H1 (cell line): ENCODE results near the gene ZMYND10. TPM values are rescaled to one million over a fixed set of nuclear protein-coding genes. Genes with fewer than 3 reads are reported as not detected.

Source experiments
- CTCF ChIA-PET: fragments of 300-600 bp; sonication (Branson Sonifier 250); formaldehyde crosslinking; loops from one replicate; lab custom pipeline; 2021; ENCODE audit not compliant: partially characterized antibody; lab: Charles Lee
- POLR2A ChIA-PET: fragments of 300-600 bp; sonication (Branson Sonifier 250); formaldehyde crosslinking; loops from one replicate; lab custom pipeline; 2021; ENCODE audit warnings: inconsistent platforms; ENCODE audit not compliant: partially characterized antibody; lab: Charles Lee
- DNase-seq, 2 experiments: peaks; one replicate each; pipeline versions ENCODE4 v3.0.0 to v3.0.0-alpha.2; 2010 to 2022; ENCODE audit warnings: low spot score in 2 of 2, low read depth in 1 of 2, mixed read lengths in 1 of 2
- FAIRE-seq: peaks from 2 replicates; lab custom pipeline; 2011; peaks lifted over from hg19 to GRCh38; lab: Jason Lieb, UNC
- H2AFZ ChIP-seq: 2 replicates; pipeline ENCODE4 v1.8.1; 2012; ENCODE audit warnings: low read length, inconsistent platforms
- H2AK5ac ChIP-seq: 2 replicates; pipeline ENCODE4 v1.6.1; 2013; ENCODE audit warnings: low read depth, low read length
- H2BK120ac ChIP-seq: replicated peaks from 2 replicates; pipeline ENCODE3; 2013; ENCODE audit warnings: low read depth, low read length, inconsistent platforms
- H2BK12ac ChIP-seq: 2 replicates; pipeline ENCODE4 v1.6.1; 2013; ENCODE audit warnings: low read depth, low read length
- H2BK15ac ChIP-seq: 2 replicates; pipeline ENCODE4 v1.6.1; 2013; ENCODE audit warnings: low read length
- H2BK20ac ChIP-seq: 2 replicates; pipeline ENCODE4 v1.6.1; 2013; ENCODE audit warnings: low read length
- H2BK5ac ChIP-seq: 2 replicates; pipeline ENCODE4 v1.6.1; 2013; ENCODE audit warnings: low read depth, low read length
- H3K14ac ChIP-seq: 2 replicates; pipeline ENCODE4 v1.6.1; 2013; ENCODE audit warnings: inconsistent platforms; ENCODE audit not compliant: insufficient read length
- H3K18ac ChIP-seq: 2 replicates; pipeline ENCODE4 v1.6.1; 2013; ENCODE audit warnings: low read length; ENCODE audit errors: extremely low read depth
- H3K23ac ChIP-seq: 2 replicates; pipeline ENCODE4 v1.6.1; 2013; ENCODE audit warnings: inconsistent platforms; ENCODE audit not compliant: insufficient read length
- H3K23me2 ChIP-seq: 2 replicates; pipeline ENCODE4 v1.6.1; 2013; ENCODE audit warnings: low read depth, low read length
- H3K27ac ChIP-seq: 2 replicates; pipeline ENCODE4 v1.6.1; 2011; ENCODE audit warnings: low read depth, low read length, inconsistent platforms
- H3K27me3 ChIP-seq, 4 experiments: replicated peaks in 1 of 4; 1 replicate in 1 of 4; 2 replicates in 3 of 4; pipeline versions ENCODE4 v1.6.1 to v1.8.1; 2011 to 2013; ENCODE audit warnings: low read length in 3 of 4, mild to moderate bottlenecking in 3 of 4, inconsistent platforms in 2 of 4, mixed read lengths in 2 of 4, moderate library complexity in 1 of 4; ENCODE audit not compliant: control insufficient read depth in 3 of 4, insufficient read depth in 3 of 4; ENCODE audit errors: extremely low read depth in 1 of 4
- H3K36me3 ChIP-seq, 4 experiments: 2 replicates each; pipeline versions ENCODE4 v1.6.1 to v1.8.1; 2011 to 2013; ENCODE audit warnings: mild to moderate bottlenecking in 4 of 4, low read length in 3 of 4, moderate library complexity in 2 of 4, control low read depth in 1 of 4, inconsistent platforms in 1 of 4; ENCODE audit not compliant: insufficient read depth in 4 of 4, control insufficient read depth in 2 of 4
- H3K4ac ChIP-seq: replicated peaks from 2 replicates; pipeline ENCODE3; 2013; ENCODE audit warnings: low read length, low read depth, mixed read lengths, inconsistent platforms; ENCODE audit not compliant: insufficient read length
- H3K4me1 ChIP-seq, 4 experiments: replicated peaks in 1 of 4; 1 replicate in 1 of 4; 2 replicates in 3 of 4; pipeline versions ENCODE4 v1.6.1 to v1.8.1; 2011 to 2013; ENCODE audit warnings: low read length in 3 of 4, inconsistent platforms in 2 of 4, mixed read lengths in 1 of 4; ENCODE audit not compliant: insufficient read depth in 4 of 4, control insufficient read depth in 3 of 4
- H3K4me2 ChIP-seq, 2 experiments: 2 replicates each; pipeline versions ENCODE4 v1.6.1 to v1.8.1; 2011 to 2013; ENCODE audit warnings: low read depth in 2 of 2, low read length in 2 of 2, control low read depth in 1 of 2, inconsistent platforms in 1 of 2, mild to moderate bottlenecking in 1 of 2; ENCODE audit not compliant: insufficient read depth in 1 of 2
- H3K4me3 ChIP-seq, 4 experiments: fragments of 200-600, 300-600 bp in 1 of 4; sonication (generic), shearing (Covaris generic), sonication (Bioruptor Twin) in 1 of 4; 2 replicates each; pipeline versions ENCODE4 v1.5.1 to v1.8.1; 2011 to 2016; ENCODE audit warnings: low read length in 4 of 4, low read depth in 3 of 4, control low read depth in 2 of 4, inconsistent platforms in 2 of 4, mild to moderate bottlenecking in 2 of 4, mixed read lengths in 1 of 4, moderate library complexity in 1 of 4; ENCODE audit not compliant: insufficient read depth in 2 of 4; ENCODE audit errors: extremely low read depth in 1 of 4
- H3K56ac ChIP-seq: replicated peaks from 2 replicates; pipeline ENCODE3; 2013; ENCODE audit warnings: low read depth, mild to moderate bottlenecking, mixed read lengths, low read length, inconsistent platforms; ENCODE audit not compliant: insufficient read length
- H3K79me1 ChIP-seq: 2 replicates; pipeline ENCODE4 v1.6.1; 2013; ENCODE audit warnings: low read depth, low read length, control low read depth
- H3K79me2 ChIP-seq, 2 experiments: 2 replicates each; pipeline versions ENCODE4 v1.6.1 to v1.8.1; 2012 to 2013; ENCODE audit warnings: low read length in 2 of 2, mild to moderate bottlenecking in 2 of 2, inconsistent platforms in 1 of 2; ENCODE audit not compliant: insufficient read depth in 2 of 2, control insufficient read depth in 1 of 2
- H3K9ac ChIP-seq, 4 experiments: replicated peaks in 1 of 4; 1 replicate in 1 of 4; 2 replicates in 3 of 4; pipeline versions ENCODE4 v1.6.1 to v1.8.1; 2011 to 2013; ENCODE audit warnings: low read depth in 3 of 4, low read length in 3 of 4, control low read depth in 2 of 4, mild to moderate bottlenecking in 2 of 4, moderate library complexity in 2 of 4, inconsistent platforms in 1 of 4; ENCODE audit errors: extremely low read depth in 1 of 4
- H3K9me3 ChIP-seq, 2 experiments: 2 replicates each; pipeline versions ENCODE4 v1.6.1 to v1.8.1; 2012 to 2013; ENCODE audit warnings: mild to moderate bottlenecking in 2 of 2, moderate library complexity in 2 of 2, control low read depth in 1 of 2, inconsistent platforms in 1 of 2, low read depth in 1 of 2, low read length in 1 of 2, mixed read lengths in 1 of 2; ENCODE audit not compliant: insufficient read depth in 2 of 2
- H4K20me1 ChIP-seq, 2 experiments: replicated peaks in 1 of 2; 2 replicates each; pipeline versions ENCODE3 to v1.8.1; 2011 to 2013; ENCODE audit warnings: inconsistent platforms in 2 of 2, low read length in 2 of 2, mild to moderate bottlenecking in 1 of 2; ENCODE audit not compliant: insufficient read depth in 2 of 2, control insufficient read depth in 1 of 2
- H4K5ac ChIP-seq: 2 replicates; pipeline ENCODE4 v1.6.1; 2013; ENCODE audit warnings: low read length, low read depth, mixed read lengths, inconsistent platforms; ENCODE audit not compliant: insufficient read length
- H4K8ac ChIP-seq: 2 replicates; pipeline ENCODE4 v1.8.0; 2013; ENCODE audit warnings: mild to moderate bottlenecking, moderate library complexity, low read length, inconsistent platforms; ENCODE audit not compliant: insufficient read depth; ENCODE audit errors: extremely low read depth
- H4K91ac ChIP-seq: replicated peaks from 2 replicates; pipeline ENCODE3; 2013; ENCODE audit warnings: low read length, mixed read lengths, inconsistent platforms; ENCODE audit not compliant: insufficient read length
- KDM5A ChIP-seq: fragments of 200-600 bp; IDR thresholded peaks from 2 replicates; pipeline ENCODE4 v1.7.1; 2012; ENCODE audit warnings: mild to moderate bottlenecking, low read length, inconsistent platforms, mixed read lengths
- RAD21 ChIP-seq, 2 experiments: IDR thresholded peaks in 1 of 2; conservative IDR thresholded peaks in 1 of 2; 2 replicates each; pipeline ENCODE4 v1.6.1; 2011; ENCODE audit warnings: low read depth in 2 of 2, low read length in 2 of 2, improper control_type of control experiment in 1 of 2, inconsistent platforms in 1 of 2, mild to moderate bottlenecking in 1 of 2, moderate library complexity in 1 of 2
- RFX5 ChIP-seq: IDR thresholded peaks from 2 replicates; pipeline ENCODE4 v1.6.1; 2011; ENCODE audit warnings: low read depth, low read length, improper control_type of control experiment, borderline replicate concordance
- SAP30 ChIP-seq: fragments of 300-600 bp; sonication (generic); IDR thresholded peaks from 2 replicates; pipeline ENCODE4 v1.7.1; 2012; ENCODE audit warnings: low read length, moderate library complexity, mild to moderate bottlenecking, inconsistent platforms; ENCODE audit not compliant: insufficient read depth, insufficient replicate concordance
- WGBS, 2 experiments: shearing (Covaris generic) in 1 of 2; methylation state at CpG; one replicate each; pipeline versions ENCODE4 v1.1.6 to v1.1.7; 2013 to 2015; ENCODE audit warnings: low lambda C conversion rate in 2 of 2, mixed read lengths in 2 of 2, inconsistent platforms in 1 of 2, low coverage in 1 of 2, missing lambda C conversion rate in 1 of 2; ENCODE audit not compliant: insufficient replicate concordance in 2 of 2, insufficient coverage in 1 of 2, insufficient read length in 1 of 2; ENCODE audit errors: extremely low coverage in 1 of 2, missing lambda C conversion rate in 1 of 2; 5-methylcytosine and 5-hydroxymethylcytosine counted together
- polyA plus RNA-seq, 7 experiments: library from polyadenylated mRNA; depleted of rRNA in 3 of 7; stranded (reverse) in 5 of 7; unstranded in 2 of 7; fragments of >200 nt in 5 of 7; fragments of 200-250 nt in 2 of 7; gene quantifications; 1 replicate in 5 of 7; 2 replicates in 1 of 7; 4 replicates in 1 of 7; pipeline versions ENCODE4 v1.2.1 to v1.2.3, GENCODE V29; 2011 to 2013; ENCODE audit warnings: missing spikeins in 2 of 7, mixed read lengths in 2 of 7
- total RNA-seq: library from RNA; stranded (reverse); fragmentation: NEBNext Ultra II Directional; extraction: Animal tissue kit (Norgen Biotek cat#: 25700); gene quantifications from 2 replicates; pipeline ENCODE4 v1.2.1, GENCODE V29; 2021
- TF ChIP-seq, protein P1 (sequence below), 3 experiments: IDR thresholded peaks; 1 replicate in 2 of 3; 2 replicates in 1 of 3; pipeline versions ENCODE4 v1.5.1 to v1.6.1; 2011; ENCODE audit warnings: low read length in 3 of 3, mild to moderate bottlenecking in 3 of 3, inconsistent platforms in 2 of 3, low read depth in 1 of 3, moderate library complexity in 1 of 3; ENCODE audit not compliant: insufficient read depth in 1 of 3; ENCODE audit errors: control extremely low read depth in 1 of 3

Gene ZMYND10
- total and polyA plus RNA-seq, 2 of the 8 experiments (the other 6 are each of a cell fraction or from before 2014, with no cell fraction given): 0.56 to 0.79 TPM

DNA sequence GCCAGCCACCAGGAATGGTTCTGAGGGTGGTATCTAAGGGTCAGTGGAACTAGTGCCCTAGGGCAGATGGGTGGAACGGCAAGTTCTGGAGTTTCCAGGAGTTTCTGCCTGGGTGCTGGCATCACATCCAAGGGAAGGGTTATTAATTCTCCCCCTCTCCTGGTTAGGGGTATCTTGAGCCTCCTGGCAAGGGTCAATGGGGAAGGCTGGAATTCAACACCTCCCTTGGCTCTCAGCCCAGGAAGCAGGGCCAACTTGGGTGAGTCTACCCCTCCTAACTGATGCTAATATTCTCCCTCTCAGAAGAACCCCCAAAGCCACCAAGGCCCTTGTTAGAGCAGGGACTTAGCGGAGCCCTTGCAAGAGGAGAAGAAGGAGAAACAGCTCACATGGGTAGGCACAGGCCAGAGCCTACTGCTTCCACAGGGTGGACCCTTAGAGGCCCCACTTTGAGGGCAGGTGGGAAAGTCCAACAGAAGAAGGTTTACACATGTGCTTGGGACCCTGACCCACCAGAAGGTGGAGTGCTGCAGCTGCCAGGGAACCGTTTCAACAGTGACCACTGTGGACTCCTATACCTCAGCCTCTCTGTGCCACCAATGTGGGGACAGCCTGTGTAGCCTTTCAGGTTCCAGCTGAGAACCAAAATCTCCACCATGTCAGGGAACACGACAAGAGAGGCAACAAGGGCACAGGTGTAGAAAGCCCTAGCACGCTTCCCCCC is 10.5 kb upstream of the ZMYND10 start:
- Histone ChIP-seq H2BK12ac (no peak overlapping the region), H4K8ac (no peak overlapping the region; the same call in 1 of the 2 replicates), H3K79me1 (peaks cover 16% of the 10 kb centered on the region), H2BK15ac (no peak overlapping the region), H3K9me3 (no peaks in the 10 kb centered on the region), H3K4me3 (no peak overlapping the region), H2AFZ (no peak overlapping the region), H2BK120ac (no peak overlapping the region), H3K18ac (no peak overlapping the region), H3K56ac (no peak overlapping the region), H2BK5ac (no peak overlapping the region), H4K5ac (no peak overlapping the region), H3K23ac (no peak overlapping the region), H2BK20ac (no peak overlapping the region), H3K27me3 (no peaks in the 10 kb centered on the region), H4K91ac (no peak overlapping the region), H3K36me3 (peaks cover 3 to 10% (median 5%) of the 10 kb centered on the region in 4 experiments; a peak in 5 of 8 replicates), H4K20me1 (peaks cover 9 to 22% of the 10 kb centered on the region in 2 experiments), H3K4ac (no peak overlapping the region), H3K4me2 (peak overlapping the region in 1 of 2 experiments; percentile 72; a peak in 1 of 4 replicates), H3K79me2 (peaks cover 0 to 26% of the 10 kb centered on the region in 2 experiments; a peak in 2 of 4 replicates), H3K23me2 (peaks cover 12% of the 10 kb centered on the region; the same call in 1 of the 2 replicates), H3K9ac (no peak overlapping the region), H3K4me1 (peaks cover 0 to 20% (median 12%) of the 10 kb centered on the region in 4 experiments; a peak in 6 of 7 replicates), H2AK5ac (no peak overlapping the region), H3K27ac (no peak overlapping the region), H3K14ac (no peak overlapping the region)
- TF ChIP-seq RFX5 (no peak), KDM5A (no peak), RAD21 (IDR thresholded peaks at IDR 0.05 in 1 of 2, conservative IDR thresholded peaks at IDR 0.05 in 1 of 2; ENCODE audit: low read depth in 2 of 2, low read length in 2 of 2) (peak; percentile 17 to 27; a peak in 2 of 4 replicates), SAP30 (no peak)
- TF ChIP-seq, protein P1, sequence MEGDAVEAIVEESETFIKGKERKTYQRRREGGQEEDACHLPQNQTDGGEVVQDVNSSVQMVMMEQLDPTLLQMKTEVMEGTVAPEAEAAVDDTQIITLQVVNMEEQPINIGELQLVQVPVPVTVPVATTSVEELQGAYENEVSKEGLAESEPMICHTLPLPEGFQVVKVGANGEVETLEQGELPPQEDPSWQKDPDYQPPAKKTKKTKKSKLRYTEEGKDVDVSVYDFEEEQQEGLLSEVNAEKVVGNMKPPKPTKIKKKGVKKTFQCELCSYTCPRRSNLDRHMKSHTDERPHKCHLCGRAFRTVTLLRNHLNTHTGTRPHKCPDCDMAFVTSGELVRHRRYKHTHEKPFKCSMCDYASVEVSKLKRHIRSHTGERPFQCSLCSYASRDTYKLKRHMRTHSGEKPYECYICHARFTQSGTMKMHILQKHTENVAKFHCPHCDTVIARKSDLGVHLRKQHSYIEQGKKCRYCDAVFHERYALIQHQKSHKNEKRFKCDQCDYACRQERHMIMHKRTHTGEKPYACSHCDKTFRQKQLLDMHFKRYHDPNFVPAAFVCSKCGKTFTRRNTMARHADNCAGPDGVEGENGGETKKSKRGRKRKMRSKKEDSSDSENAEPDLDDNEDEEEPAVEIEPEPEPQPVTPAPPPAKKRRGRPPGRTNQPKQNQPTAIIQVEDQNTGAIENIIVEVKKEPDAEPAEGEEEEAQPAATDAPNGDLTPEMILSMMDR (IDR thresholded peaks at IDR 0.05; ENCODE audit: control extremely low read depth in 1 of 3, insufficient read depth in 1 of 3, low read depth in 1 of 3, low read length in 3 of 3): peak in 2 of 3 experiments; percentile 14 to 19; a peak in 1 of 4 replicates
- DNase-seq (peak in 1 of 2 experiments; percentile 42), FAIRE-seq (no peak)
- WGBS, 2 experiments: 89% methylated on average over 5 of the region's 5 CpGs; no CpG with 5 or more reads in 1 of the 2 experiments
- ChIA-PET CTCF (interaction anchor here (0.6 to 13.4 kb wide), 13 partner anchors 9 to 259 kb away, joined by 3 to 136 read pairs (median 5); partner anchors contain the start of gene ZMYND10), POLR2A (interaction anchor here (1.0 to 3.3 kb wide), 7 partner anchors 9 to 275 kb away, joined by 3 to 16 read pairs (median 4); partner anchors contain the start of gene ZMYND10)
